ENCODE data around the gene AGRP.

Gene AGRP

DNA sequence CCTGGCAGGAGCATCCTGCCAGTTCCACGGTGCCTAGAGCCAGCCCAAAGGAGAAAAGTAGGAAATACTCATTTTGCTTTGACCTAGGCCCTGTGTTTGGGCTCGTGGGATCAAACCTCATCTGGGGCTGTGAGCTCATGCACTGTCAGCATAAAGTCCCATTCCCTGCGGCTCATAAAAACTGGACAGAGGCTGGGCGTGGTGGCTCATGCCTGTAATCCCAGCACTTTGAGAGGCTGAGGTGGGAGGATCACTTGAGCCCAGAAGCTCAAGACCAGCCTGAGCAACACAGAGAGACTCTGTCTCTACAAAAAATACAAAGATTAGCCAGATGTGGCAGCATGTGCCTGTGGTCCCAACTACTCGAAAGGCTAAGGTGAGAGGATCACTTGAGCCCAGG lies 20.3 kb downstream of the AGRP start:
- no peak for FAIRE-seq

DNA sequence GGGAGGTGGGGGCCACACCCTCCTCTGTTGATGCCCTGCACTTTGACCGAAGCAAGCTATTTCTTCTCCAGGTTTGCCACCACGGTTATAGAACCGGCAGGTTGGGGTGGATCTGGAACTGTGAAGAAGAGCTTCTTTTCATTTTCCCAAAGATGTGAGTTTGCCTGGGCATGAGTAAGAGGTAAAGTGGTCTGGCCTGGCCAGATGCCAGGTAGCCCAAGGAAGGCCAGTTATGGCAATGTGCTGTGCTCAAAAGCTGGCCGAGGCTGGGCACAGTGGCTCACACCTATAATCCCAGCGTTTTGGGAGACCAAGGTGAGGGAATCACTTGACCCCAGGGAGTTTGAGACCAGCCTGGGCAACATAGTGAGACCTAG lies 21.1 kb downstream of the AGRP start:
- no peak for FAIRE-seq

DNA sequence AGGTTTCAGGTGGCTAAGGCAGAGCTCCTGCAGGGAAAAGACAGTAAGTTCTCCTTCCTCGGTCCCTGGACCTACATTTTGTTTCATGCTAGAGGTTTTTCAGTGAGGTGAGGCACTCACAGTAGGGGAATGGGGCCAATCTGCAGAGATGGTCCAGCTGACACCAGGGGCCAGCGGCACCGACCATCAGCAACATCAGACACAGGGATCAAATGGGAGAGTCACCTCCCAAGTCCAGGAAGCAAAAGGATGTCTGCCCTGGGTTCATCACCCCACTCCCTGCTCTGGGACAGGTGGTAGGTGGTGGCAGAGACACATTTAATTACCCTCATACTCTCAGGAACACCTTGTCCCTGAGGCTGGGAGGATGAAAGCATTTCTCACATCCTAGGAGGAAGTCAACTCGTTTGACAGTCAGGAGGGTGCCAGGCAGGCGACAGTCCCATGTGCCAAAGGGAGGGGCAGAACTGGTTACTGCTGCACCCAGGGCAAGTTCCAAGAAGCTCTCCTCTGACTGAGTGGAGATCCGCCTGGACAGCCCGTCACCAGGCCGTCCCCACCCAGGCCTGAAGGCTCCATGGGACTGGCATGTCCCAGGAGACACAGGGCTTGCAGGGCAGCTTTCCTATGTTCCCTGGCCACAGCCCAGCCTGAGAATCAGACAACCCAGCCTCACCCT lies 21.6 kb downstream of the AGRP start:
- no peak for FAIRE-seq

DNA sequence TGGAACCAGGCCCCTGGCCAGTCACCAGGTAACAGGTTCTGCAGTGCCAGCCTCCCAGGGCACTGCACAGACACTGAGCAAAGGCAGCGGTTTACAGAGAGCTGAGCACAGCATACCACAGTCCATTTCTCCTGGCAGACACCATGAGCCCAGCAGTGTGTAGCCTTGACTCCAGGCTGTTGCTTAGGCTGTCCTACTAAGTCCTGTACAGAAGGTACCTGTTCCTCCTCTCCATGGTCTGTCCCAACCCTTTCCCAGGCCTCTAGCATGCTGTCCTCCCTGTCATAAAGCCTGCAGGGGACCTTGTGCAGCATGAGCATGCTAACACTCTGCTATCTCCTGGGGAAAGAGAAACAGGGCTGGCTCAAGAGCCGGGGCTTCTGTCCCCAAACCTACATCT lies 22.4 kb downstream of the AGRP start:
- no peak for FAIRE-seq

DNA sequence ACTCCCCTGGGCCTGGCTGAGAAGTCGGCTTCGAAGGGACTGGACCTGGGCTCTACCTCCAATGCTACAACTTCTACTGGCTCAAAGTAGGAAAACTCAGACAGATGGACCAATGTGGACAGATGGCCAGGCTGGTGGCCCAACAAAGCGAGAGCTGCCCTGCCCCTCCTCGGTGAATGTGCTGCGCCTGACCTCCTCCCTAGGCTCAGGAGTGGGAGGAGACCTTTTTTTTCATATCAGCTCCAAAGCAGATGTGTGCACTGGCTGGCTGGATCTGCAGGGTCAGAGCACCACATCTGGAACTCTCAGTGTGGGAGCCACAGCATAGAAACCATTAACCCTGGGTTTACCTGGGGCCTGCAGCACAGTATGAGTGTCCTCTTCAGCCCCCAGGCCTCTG lies 23.2 kb downstream of the AGRP start:
- FAIRE-seq, result no peak

DNA sequence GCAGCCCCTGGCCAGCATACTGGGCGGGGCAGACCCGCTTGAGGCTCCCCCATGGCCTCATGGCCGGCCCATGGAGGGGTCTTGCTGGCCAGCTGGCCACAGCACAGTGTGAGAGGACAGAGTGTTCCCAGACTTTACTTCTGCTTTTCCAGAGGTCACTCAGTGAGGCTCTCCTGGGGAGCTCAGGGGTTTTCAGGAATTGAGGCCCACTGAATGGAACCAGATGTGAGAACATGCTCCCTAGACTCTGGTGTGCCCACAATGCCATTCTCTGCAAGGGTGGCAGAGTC lies 23.5 kb downstream of the AGRP start:
- no peak for FAIRE-seq

DNA sequence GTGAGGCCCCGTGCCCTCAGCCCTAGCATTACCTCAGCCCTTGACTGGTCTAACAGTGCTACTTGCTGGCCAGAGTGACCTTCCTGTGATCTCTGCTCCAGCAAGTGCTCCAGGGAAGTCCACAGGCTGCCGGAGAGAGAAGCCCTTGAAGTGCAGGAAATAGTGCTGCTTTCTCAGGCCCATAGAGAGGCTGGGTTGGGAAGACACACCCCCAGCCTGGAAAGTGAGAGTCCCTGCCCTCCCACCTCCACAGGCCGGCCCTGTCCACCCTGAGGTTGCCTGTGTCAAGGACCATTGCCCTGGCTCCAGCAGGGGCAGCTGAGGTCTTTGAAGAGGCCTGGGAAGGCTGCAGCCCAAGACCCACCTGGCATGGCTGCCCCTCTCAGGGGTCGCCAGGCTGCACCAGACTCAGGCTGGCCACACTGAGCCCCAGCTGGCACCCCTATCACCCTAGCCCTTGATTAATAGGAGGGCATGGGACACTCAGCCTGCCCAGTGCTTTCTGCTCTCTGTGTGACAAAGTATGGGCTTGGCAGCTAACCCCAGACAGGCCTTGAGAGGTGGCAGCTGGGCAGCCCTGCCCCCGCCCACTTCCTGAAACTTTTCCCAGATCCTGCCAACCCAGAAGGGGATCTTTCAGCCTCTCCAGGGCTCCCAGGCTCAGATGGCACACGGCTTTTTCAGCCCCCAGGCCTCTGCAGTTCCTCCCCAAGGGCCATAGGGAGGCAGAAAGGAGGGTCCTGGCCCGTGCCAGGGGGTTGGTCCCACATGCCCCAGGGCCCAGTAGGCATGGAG lies 24.1 kb downstream of the AGRP start:
- FAIRE-seq, result no peak

DNA sequence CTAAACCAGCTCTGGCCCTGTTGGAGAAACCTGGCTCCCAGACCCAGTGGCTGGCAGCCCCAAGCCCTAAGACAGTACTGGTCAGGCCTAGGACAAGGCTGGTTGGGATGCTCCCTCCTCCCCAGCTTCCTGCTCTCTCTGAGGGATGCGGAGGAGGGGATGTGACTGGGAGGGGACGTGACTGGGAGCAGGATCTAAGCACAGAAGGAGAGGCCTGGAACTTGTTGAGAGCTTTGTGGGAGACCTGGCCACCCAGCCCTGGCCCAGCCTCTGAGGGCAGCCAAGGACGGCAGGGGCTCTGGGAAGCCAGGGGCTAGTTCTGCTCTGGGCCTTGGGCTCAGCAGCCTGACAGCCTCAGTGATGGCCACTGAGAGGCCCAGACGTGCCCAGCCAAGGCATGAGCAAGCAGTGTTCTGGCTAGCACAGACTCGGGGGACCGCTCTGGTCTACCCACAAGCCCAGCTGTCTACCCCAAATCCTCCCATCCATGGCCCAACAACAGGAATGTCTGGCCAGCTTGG lies 25.2 kb downstream of the AGRP start:
- FAIRE-seq, result no peak

DNA sequence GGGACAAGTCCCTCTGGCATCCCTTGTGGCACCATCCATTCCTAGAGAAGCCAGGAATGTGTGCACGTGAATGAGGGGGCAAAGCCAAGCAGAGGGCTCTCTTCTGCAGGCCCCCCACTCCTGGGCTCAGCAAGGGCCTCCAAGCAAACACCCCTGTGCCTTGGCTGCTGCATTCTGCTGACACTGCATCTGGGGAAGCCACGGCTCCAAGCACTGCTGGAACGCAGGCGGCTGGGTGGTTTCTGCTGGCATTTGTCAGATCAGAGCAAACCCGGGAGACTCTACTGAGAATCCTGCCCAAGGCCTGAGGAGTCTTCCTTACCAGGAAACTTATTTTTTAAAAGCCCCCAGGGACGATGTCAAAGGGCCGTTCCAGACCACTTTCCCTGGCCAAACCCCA lies 25.7 kb downstream of the AGRP start:
- FAIRE-seq, result no peak

DNA sequence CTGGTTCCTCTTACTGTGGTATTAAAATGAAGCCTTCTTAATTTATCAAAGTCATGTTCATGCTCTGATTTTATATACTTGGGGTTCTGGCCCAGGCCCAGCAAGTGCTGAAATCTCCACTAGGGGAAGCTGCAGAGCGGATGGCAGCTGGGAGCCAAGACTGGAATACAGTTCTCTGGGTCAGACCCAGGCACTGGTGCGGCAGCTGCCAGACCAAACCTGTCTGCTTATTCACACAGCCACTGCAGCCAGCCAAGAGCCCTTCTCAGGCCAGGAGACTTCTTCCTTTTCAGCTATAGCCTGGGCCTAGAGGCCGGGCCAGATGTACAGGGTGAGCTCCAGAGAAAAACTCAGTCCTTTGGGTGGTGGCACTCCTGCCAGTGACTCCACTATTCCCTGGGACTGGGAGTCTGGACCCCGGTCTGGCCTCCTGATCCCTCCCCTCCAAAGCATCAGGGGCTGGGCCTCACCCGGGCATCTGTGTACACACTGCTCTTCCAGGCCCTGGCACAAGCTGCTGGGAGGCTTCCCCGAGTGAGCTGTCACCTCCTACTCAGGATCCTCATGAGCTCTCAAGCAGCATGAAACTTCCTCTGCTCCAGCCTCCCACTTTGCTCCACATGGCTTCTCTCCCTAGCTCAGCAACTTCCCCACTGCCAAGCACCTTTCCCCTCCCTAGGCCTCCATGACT lies 26.8 kb downstream of the AGRP start:
- no peak for FAIRE-seq

DNA sequence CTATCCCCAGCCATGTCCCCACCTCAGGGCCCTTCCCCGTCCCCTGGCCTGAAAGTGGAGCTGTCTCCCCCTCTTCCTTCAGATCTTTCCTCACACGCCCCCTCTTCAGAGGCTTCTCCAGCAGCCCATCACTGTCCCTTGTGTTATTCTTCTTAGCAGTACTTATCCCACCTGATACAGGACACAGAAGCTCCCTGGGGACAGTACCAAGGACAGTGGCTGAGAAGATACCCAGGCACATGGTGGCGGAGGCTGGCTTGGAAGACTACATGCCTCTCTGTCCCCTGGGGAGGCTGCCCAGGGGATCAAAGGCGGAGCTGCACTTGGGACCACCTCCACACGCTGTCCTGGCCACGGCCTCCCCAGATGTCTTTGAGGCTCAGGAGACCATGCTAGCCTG lies 28.5 kb downstream of the AGRP start:
- FAIRE-seq, result no peak

DNA sequence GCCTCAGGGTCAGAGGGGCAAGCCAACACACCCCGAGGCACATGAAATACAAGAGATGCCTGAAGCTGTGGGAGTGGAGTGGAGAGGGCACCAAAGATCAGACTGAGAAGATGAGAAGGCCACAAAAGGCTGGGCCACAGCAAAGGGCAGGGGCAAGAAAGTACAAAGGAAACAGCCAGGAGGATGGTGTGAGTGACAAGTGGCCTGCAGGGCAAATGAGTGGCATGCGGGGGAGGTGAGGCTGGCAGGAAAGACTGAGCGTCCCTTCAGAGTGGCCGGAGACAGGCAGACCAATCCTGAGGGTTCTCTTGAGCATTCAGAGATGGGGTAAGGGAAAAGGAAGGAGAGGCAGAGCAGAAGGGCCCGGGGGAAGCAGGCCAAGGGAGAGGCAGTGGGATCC lies 29.2 kb downstream of the AGRP start:
- FAIRE-seq, result no peak

DNA sequence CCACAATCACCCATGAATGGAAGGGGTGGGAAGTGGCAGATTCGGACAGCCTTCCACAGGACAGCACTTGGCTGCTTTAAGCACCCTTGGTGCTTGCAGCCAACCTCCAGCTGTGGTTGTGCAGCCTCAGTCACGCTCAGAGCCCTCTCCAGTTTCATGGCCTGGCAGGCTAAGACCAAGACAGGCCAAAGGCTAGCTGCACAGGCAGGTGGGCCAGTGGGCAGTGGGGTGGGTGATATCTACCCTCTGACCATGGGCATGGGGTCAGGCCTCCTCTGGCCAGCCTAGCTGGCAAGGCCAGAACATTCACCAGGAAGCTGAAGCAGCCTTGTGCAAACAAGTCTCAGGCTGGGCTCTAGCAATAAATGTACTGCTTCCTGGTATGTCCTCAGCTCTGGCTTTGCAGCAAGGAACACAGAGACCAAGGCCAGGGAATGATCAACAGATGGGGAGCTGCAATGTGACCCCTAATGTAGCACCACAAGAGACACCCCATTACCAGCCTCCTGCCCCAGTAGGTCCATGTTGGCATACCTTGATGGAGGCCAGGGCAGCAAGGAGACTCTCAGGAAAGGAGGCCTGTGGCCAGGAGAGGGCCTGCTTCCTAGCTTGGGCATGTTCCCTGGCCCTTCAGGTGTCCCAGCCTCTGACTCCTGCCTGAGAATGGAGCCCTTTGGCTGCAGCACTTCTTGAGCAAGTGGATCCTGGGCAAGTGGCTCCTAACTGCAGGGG lies 31.5 kb downstream of the AGRP start:
- no peak for FAIRE-seq

DNA sequence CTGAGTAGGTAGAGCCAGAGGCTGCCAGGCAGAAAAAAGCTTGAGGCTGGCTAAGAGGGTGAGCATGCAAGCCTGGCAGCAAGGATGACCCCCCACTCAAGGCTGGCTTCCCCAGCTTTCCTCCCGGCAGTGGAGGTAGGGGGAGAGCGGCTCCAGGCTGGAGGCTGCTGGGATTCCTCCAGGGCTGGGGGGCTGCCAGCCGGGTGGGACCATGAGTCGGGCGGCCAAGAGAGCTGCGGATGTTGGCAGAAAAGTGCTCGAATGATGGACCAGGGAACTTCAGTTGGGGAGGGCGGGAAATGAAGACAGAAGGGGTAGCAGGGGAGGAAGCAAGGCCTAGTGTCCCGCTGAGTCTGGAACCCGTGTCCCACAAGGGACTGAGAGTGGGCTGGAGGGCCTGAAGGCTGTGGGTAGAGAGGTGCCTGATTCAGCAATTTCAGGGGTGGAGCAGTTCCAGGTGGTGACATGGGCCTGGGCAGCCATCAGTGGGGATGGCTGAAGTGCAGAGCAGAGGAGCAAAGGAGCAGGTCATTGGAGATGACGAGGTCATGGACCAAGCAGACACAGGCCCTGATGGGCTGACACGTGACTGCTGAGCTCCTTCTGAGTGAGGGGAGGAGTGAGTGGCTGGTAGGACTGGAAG lies 32.2 kb downstream of the AGRP start:
- FAIRE-seq, result no peak

DNA sequence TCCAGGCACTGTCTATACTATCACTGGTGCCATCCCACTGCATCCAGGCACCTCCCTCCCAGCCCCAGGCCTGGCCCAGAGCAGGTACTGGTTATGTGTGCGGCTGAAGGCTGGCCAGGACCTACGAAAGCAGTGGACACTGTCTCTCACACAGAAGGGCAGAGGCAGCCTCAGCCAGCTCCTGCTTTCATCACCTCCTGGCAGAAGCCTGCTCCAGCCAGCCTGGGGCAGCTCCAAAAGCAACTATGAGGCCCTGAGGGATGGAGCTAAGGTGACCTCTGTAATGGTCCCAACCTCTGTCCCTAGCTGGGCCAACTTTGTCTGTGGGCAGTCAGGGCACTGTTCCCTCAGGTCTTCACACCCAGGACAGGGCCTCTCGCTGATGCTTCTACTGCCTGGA lies 33.6 kb downstream of the AGRP start:
- no peak for FAIRE-seq

DNA sequence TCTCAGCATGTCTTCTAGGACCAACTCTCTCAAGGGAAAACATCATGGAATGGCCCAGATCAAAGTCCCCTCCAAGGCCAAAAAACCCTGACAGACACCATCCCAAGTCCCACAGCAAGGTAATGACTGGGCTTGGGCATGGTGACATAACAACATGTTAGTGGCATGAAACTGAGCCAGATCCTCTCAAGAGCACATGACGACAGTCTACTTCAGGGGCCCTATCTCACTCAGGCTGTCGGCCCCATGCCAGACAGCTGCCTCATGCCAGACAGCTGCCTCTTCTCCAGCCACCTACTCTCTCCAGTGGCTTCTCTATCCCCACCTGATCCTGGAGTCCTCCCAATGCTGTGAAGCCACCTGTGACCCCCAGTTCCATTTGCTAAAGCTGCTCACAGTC lies 34.0 kb downstream of the AGRP start:
- FAIRE-seq, result no peak

DNA sequence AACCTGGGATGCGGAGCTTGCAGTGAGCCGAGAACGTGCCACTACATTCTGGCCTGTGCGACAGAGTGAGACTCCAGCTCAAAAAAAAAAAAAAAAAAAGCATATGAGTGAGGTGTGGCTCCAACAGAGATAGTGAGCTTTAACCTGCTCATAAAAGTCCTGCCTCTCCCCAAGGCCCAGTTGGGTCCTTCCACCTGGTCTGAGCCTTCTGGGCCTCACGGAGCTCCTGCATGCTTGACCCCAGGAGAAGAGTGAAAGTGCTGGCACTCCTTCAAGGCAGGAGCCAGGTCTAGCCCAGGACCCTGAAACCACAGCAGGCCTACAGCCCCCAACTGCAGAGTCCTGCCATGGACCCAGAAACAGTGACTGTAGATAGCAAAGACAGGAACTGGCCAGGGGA lies 34.8 kb downstream of the AGRP start:
- no peak for FAIRE-seq

DNA sequence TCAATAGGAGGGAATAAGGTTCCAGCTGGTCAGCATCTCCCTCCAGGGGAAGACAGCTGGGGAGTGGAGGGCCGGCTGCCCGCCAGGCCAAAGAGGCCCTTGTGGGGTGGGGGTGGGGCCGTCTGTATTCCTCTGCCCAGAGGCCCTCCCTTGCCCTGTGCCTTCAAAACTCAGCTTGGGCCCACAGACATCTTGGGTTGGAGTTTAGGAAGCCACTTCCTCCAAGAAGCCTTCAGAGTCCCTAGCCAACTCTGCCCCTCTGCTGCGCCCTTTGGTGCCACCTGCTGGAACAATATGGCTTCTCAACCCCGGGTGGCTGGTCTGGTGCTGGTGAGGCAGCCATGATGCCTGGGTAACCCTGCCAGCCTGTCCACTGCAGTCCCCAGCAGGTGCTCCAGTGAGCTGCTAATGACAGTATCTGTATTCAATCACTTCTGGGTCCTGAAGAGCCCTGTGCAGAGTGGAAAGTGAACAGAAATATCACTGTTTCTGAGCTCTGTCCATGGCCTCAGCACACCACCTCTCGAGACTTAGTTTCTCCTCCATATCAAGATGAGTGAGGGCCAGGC lies 35.8 kb downstream of the AGRP start:
- FAIRE-seq, result no peak

DNA sequence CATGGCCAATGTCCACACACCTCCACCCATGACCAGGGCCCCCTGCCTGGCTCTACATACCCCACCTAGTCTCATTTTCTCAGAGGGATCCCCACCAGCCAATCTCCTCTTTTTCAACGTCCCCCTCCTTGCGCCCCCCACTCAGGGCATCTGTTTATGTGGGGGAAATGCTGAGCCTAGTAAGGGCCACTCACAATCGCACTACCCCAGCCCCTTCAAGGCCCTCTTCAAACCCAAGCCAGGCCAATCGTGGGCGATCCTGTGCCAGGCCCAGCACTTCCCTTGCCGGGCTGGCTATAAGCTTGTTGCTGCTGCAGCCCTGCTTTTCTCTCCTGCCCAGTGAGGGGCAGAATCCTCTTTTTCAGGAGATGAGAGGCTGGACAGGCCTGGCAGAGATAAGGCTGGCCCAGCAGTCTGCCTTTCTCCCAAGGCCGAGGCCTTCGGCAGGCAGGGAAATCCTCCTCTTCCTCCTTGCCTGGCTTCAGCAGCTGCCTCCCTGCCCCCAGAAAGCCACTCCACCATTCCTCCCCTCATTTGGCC lies 36.3 kb downstream of the AGRP start:
- FAIRE-seq, result no peak

DNA sequence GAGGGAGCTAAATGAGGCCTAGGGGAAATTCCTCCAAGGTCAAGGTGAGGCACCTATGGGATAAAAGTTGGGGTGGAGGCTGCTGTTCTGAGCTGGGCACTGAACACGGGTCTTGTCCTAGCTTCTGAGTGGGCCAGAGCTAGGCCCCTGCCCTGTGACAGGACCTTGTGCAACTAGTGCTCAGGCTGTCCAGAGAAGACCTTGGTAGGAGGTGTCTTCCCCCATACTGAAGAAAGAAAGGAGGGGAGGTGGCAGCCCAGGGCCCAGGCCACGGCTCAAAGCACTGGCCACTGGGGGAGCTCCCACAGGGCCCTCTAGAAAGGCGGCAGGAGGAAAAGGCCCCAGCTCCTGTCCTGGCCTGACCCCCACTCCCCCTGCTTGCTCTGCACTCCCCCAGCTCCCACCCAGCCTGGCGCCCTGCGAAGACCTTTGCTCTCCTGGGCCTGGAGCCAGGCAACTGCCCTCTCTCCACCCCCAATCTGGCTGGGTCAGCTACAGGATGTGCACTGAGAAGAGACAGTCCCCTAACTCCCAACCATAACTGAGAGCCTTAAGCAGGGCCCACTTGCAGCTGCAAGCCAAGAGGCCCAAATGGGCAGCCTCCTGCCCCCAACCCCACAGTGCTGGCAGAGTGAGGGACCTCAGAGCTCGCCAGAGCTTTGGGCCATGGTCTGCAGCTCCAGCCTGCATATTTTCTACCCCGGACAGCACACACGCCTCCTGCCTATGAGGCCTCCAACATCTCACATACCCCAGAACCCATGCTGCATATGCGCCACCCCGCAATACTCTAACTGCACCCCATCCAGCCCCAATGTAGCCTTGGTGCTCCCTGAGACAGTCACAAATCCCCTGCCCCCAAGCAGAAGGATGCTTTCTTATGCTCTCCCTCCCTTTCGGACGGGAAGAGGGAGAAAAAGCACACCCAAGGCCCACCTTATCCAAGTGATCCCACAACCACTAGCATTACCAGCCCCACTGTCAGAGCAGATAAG lies 37.1 kb downstream of the AGRP start:
- FAIRE-seq, result no peak

DNA sequence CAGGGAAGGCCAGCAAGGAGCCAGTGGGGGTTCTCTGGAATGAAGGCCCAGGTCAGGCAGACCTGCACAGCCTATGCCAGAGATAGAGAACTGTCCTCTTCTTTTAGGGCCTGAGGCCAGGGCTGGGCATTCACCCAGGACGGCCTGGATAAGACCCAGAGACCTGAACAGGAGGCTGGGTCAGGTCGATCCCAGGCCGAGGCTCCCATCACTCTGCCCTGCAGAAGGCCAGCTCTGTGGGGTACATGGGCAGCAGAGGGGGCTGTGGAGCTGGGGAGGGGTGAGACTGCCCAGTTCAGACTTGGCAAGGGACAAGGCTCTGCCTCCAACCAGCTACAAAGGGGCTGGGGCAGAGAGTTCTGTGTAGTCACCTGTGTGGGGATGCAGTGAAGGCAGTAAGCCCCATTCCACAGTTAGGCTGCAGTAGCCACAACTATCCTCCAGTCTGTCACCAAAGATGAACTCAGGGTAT lies 37.9 kb downstream of the AGRP start:
- no peak for FAIRE-seq
